Erythroblast (primary cell): ENCODE data around the gene RUVBL1.

Experiments used
- GATA1 ChIP-seq: IDR thresholded peaks from 2 replicates; pipeline ENCODE4 v1.6.1; 2011; ENCODE audit warnings: low read depth, mild to moderate bottlenecking, control low read depth, low read length, moderate library complexity
- POLR2A ChIP-seq: IDR thresholded peaks from 2 replicates; pipeline ENCODE4 v1.6.1; 2011; ENCODE audit warnings: mild to moderate bottlenecking, low read length

DNA sequence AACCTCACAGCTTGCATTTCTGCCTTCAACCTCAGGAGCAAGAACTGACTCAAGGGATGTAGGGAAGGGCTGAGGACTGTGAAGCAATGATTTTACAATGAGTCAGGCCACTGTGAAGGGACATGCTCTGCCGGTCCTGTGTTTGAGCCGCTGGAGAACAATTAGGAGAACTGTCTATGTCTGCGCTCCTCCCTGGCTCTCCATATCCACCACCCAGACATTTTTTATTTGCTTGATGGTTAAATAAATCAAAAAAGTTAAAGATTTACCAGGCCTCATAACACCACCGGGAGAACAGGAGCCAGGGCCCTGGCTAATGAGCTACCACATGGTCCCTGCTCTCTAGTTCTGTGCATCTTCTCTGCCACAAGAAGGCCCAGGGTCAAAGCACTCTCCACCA lies 41.8 kb downstream of the RUVBL1 start:
- TF ChIP-seq POLR2A, result no peak
- TF ChIP-seq GATA1, result no peak
